Measurements from ENCODE around the gene SDK1. TPM values are rescaled to one million over a fixed set of nuclear protein-coding genes. Genes with fewer than 3 reads are reported as not detected.

SDK1 gene
- total and polyA plus RNA-seq, 2 of the 8 experiments (the other 6 are each of a cell fraction or from before 2014, with no cell fraction given) = 3.3 to 7.2 TPM

GRCh38 chr7:4182605-4183300, 881.7 kb downstream of the SDK1 start:
- H2BK12ac ChIP-seq (ENCODE audit: low read depth, low read length) = no peak overlapping the region
- no peaks in the 10 kb centered on the region for H3K36me3 ChIP-seq (ENCODE audit: control insufficient read depth in 2 of 4, insufficient read depth in 4 of 4, low read length in 3 of 4)
- H2AK5ac ChIP-seq (ENCODE audit: low read depth, low read length) = no peak overlapping the region
- ChIA-PET CTCF (ENCODE audit: partially characterized antibody) (interaction anchor here (1.5 to 1.6 kb wide), 2 partner anchors 11 to 107 kb away, joined by 3 read pairs; no protein-coding TSS in a partner anchor), POLR2A (ENCODE audit: partially characterized antibody) (no interaction called here)
- no peak overlapping the region for H4K8ac ChIP-seq (ENCODE audit: extremely low read depth, insufficient read depth, low read length)
- no peak overlapping the region for H2BK120ac ChIP-seq (replicated peaks; ENCODE audit: low read depth, low read length)
- no peak for FAIRE-seq
- H4K20me1 ChIP-seq (replicated peaks in 1 of 2; ENCODE audit: control insufficient read depth in 1 of 2, insufficient read depth in 2 of 2, low read length in 2 of 2) = no peaks in the 10 kb centered on the region
- H3K23ac ChIP-seq (ENCODE audit: insufficient read length) = no peak overlapping the region
- no peak overlapping the region for H2AFZ ChIP-seq (ENCODE audit: low read length)
- 87% methylated on average over 10 of the region's 10 CpGs; no CpG with 5 or more reads in 1 of the 2 experiments for WGBS, 2 experiments (ENCODE audit: extremely low coverage in 1 of 2, insufficient coverage in 1 of 2, insufficient read length in 1 of 2, insufficient replicate concordance in 2 of 2, low coverage in 1 of 2, low lambda C conversion rate in 2 of 2, missing lambda C conversion rate in 1 of 2)
- H3K79me1 ChIP-seq (ENCODE audit: low read depth, low read length) = no peaks in the 10 kb centered on the region
- H4K91ac ChIP-seq (replicated peaks; ENCODE audit: insufficient read length, low read length) = no peak overlapping the region
- H3K9me3 ChIP-seq (ENCODE audit: insufficient read depth in 2 of 2, low read depth in 1 of 2, low read length in 1 of 2) = peaks cover 11 to 14% of the 10 kb centered on the region in 2 experiments; a peak in 1 of 4 replicates
- H3K18ac ChIP-seq (ENCODE audit: extremely low read depth, low read length) = no peak overlapping the region
- no peak overlapping the region for H2BK15ac ChIP-seq (ENCODE audit: low read length)
- H3K23me2 ChIP-seq (ENCODE audit: low read depth, low read length) = no peaks in the 10 kb centered on the region
- no peak overlapping the region for H3K4me3 ChIP-seq (ENCODE audit: extremely low read depth in 1 of 4, insufficient read depth in 2 of 4, low read depth in 3 of 4, low read length in 4 of 4)
- no peak overlapping the region for H3K9ac ChIP-seq (replicated peaks in 1 of 4; ENCODE audit: extremely low read depth in 1 of 4, low read depth in 3 of 4, low read length in 3 of 4)
- DNase-seq (ENCODE audit: low read depth in 1 of 2, low spot score in 2 of 2) = no peak
- no peak for TF ChIP-seq SIRT6 (IDR thresholded peaks at IDR 0.05; ENCODE audit: low read length)
- no peak for TF ChIP-seq CREB1 (IDR thresholded peaks at IDR 0.05)
- TF ChIP-seq TEAD4 (IDR thresholded peaks at IDR 0.05; ENCODE audit: low read depth, low read length) = no peak
- TF ChIP-seq SAP30 (IDR thresholded peaks at IDR 0.05; ENCODE audit: insufficient read depth, insufficient replicate concordance, low read length) = no peak
- no peak for TF ChIP-seq ATF3 (IDR thresholded peaks at IDR 0.05; ENCODE audit: insufficient read depth, low read depth, low read length)
- TF ChIP-seq EP300 (IDR thresholded peaks at IDR 0.05; ENCODE audit: borderline replicate concordance in 1 of 2, low read depth in 2 of 2, low read length in 2 of 2) = no peak
- no peak for TF ChIP-seq RNF2 (IDR thresholded peaks at IDR 0.05; ENCODE audit: borderline replicate concordance, low read depth, low read length, missing control alignments, poor library complexity, severe bottlenecking)
- no peak for TF ChIP-seq TAF1 (IDR thresholded peaks at IDR 0.05; ENCODE audit: low read depth, low read length)
- TF ChIP-seq CEBPB (IDR thresholded peaks at IDR 0.05; ENCODE audit: low read depth, low read length) = no peak
- no peak for TF ChIP-seq CBX5 (IDR thresholded peaks at IDR 0.05; ENCODE audit: low read depth, low read length)
- no peak for TF ChIP-seq RBBP5 (IDR thresholded peaks at IDR 0.05; ENCODE audit: borderline replicate concordance, low read depth, low read length)
- no peak for TF ChIP-seq ZNF274 (IDR thresholded peaks at IDR 0.05; ENCODE audit: borderline replicate concordance, extremely low read depth, low read length)
- H4K5ac ChIP-seq (ENCODE audit: insufficient read length, low read depth, low read length) = no peak overlapping the region
- no peak overlapping the region for H2BK5ac ChIP-seq (ENCODE audit: low read depth, low read length)
- H2BK20ac ChIP-seq (ENCODE audit: low read length) = no peak overlapping the region
- H3K4ac ChIP-seq (replicated peaks; ENCODE audit: insufficient read length, low read depth, low read length) = no peak overlapping the region
- H3K4me1 ChIP-seq (replicated peaks in 1 of 4; ENCODE audit: control insufficient read depth in 3 of 4, insufficient read depth in 4 of 4, low read length in 3 of 4) = no peaks in the 10 kb centered on the region
- no peaks in the 10 kb centered on the region for H3K27me3 ChIP-seq (replicated peaks in 1 of 4; ENCODE audit: control insufficient read depth in 3 of 4, extremely low read depth in 1 of 4, insufficient read depth in 3 of 4, low read length in 3 of 4)
- H3K79me2 ChIP-seq (ENCODE audit: control insufficient read depth in 1 of 2, insufficient read depth in 2 of 2, low read length in 2 of 2) = no peaks in the 10 kb centered on the region
- H3K4me2 ChIP-seq (ENCODE audit: insufficient read depth in 1 of 2, low read depth in 2 of 2, low read length in 2 of 2) = no peak overlapping the region
- H3K56ac ChIP-seq (replicated peaks; ENCODE audit: insufficient read length, low read depth, low read length) = no peak overlapping the region
- H3K27ac ChIP-seq (ENCODE audit: low read depth, low read length) = no peak overlapping the region
- H3K14ac ChIP-seq (ENCODE audit: insufficient read length) = no peak overlapping the region
